Muscle layer of colon (tissue), 2 donors: ENCODE results near the gene CACHD1.

ENCODE experiments used
- H3K27ac ChIP-seq: one replicate; pipeline ENCODE4 v1.7.0; 2013; ENCODE audit warnings: low read depth, mild to moderate bottlenecking, low read length, moderate library complexity
- H3K27me3 ChIP-seq, 2 donors: one replicate each; pipeline ENCODE4 v1.7.0; 2013; ENCODE audit warnings: low read length in 2 of 2, mild to moderate bottlenecking in 2 of 2; ENCODE audit not compliant: insufficient read depth in 2 of 2, control insufficient read depth in 1 of 2
- H3K36me3 ChIP-seq: one replicate; pipeline ENCODE4 v1.7.0; 2013; ENCODE audit warnings: mild to moderate bottlenecking, low read length; ENCODE audit not compliant: insufficient read depth
- H3K4me1 ChIP-seq: one replicate; pipeline ENCODE4 v1.7.0; 2013; ENCODE audit warnings: mild to moderate bottlenecking, low read length; ENCODE audit not compliant: insufficient read depth
- H3K4me3 ChIP-seq, 2 donors: one replicate each; pipeline ENCODE4 v1.7.0; 2013; ENCODE audit warnings: low read length in 2 of 2, low read depth in 1 of 2, mild to moderate bottlenecking in 1 of 2, moderate library complexity in 1 of 2
- H3K9ac ChIP-seq: one replicate; pipeline ENCODE4 v1.7.0; 2013; ENCODE audit warnings: low read length
- H3K9me3 ChIP-seq: one replicate; pipeline ENCODE4 v1.7.0; 2013; ENCODE audit warnings: mild to moderate bottlenecking, low read length
- donor health status: abdominal sarcoma.
- donor health status: Adenocarcinoma of cecum.

Gene CACHD1

GRCh38 chr1:64486193-64486592, 16.3 kb downstream of the CACHD1 start:
- Histone ChIP-seq H3K36me3 (no peaks in the 10 kb centered on the region), H3K27me3 (no peaks in the 10 kb centered on the region), H3K4me1 (no peaks in the 10 kb centered on the region), H3K4me3 (no peak overlapping the region), H3K27ac (no peak overlapping the region), H3K9ac (no peak overlapping the region), H3K9me3 (no peaks in the 10 kb centered on the region)

GRCh38 chr1:64487061-64487460, 17.1 kb downstream of the CACHD1 start:
- no peaks in the 10 kb centered on the region for H3K27me3 ChIP-seq
- no peak overlapping the region for H3K27ac ChIP-seq
- no peak overlapping the region for H3K9ac ChIP-seq
- H3K9me3 ChIP-seq: no peaks in the 10 kb centered on the region
- H3K36me3 ChIP-seq: no peaks in the 10 kb centered on the region
- no peak overlapping the region for H3K4me3 ChIP-seq
- H3K4me1 ChIP-seq: no peaks in the 10 kb centered on the region

DNA sequence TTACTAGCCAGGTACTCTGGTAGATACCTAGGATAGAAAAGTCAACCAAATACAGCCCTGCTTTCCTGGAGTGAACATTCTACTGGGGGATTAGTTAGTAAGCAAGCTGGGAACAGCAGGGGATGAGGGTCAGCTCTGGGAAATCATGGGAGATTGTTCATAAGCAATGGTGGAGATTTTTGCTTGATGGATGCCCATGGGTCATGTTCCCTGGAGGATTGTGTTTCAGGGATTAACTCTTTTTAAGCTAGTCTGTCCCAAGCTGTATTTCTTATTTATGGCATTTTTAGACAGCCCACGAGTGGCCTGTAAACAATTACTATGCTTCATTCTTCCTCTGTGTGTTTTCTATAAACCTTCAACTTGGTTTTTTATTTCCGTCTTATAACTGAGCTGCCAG, 18.9 kb downstream of the CACHD1 start:
- Histone ChIP-seq H3K27me3 (no peaks in the 10 kb centered on the region), H3K36me3 (no peaks in the 10 kb centered on the region), H3K27ac (no peak overlapping the region), H3K4me1 (no peaks in the 10 kb centered on the region), H3K4me3 (no peak overlapping the region), H3K9ac (no peak overlapping the region), H3K9me3 (no peaks in the 10 kb centered on the region)

GRCh38 chr1:64489707-64490106, 19.8 kb downstream of the CACHD1 start:
- H3K4me1 ChIP-seq: no peaks in the 10 kb centered on the region
- no peak overlapping the region for H3K4me3 ChIP-seq
- H3K36me3 ChIP-seq: no peaks in the 10 kb centered on the region
- H3K27ac ChIP-seq: no peak overlapping the region
- no peaks in the 10 kb centered on the region for H3K9me3 ChIP-seq
- H3K27me3 ChIP-seq: peaks cover 0 to 5% of the 10 kb centered on the region in 2 donors
- H3K9ac ChIP-seq: no peak overlapping the region

GRCh38 chr1:64490213-64490818, 20.4 kb downstream of the CACHD1 start:
- Histone ChIP-seq H3K9me3 (no peaks in the 10 kb centered on the region), H3K27me3 (peaks cover 0 to 6% of the 10 kb centered on the region in 2 donors), H3K27ac (no peak overlapping the region), H3K9ac (no peak overlapping the region), H3K4me1 (no peaks in the 10 kb centered on the region), H3K36me3 (no peaks in the 10 kb centered on the region), H3K4me3 (no peak overlapping the region)

DNA sequence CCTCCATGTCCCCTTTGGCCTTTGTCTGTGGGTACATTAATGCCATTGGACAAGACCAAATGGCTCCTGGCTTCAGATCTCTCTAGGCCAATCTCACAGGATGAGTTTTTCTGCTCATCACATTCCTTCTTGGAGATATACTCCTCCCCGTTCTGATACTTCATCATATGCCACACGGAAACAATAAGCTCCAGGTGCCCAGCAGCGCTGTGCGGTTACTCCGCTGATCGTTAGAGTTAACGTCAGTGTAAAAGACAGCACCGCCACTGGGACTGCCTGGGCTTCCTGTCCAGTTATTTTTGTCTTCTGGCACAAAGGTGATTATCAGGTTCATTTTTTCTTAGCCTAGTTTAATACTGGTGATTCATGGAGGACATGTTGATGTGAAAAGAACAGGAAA, 22.5 kb downstream of the CACHD1 start:
- H3K27ac ChIP-seq: no peak overlapping the region
- H3K4me3 ChIP-seq: no peak overlapping the region
- no peaks in the 10 kb centered on the region for H3K36me3 ChIP-seq
- H3K27me3 ChIP-seq: peaks cover 0 to 6% of the 10 kb centered on the region in 2 donors
- no peak overlapping the region for H3K9ac ChIP-seq
- no peaks in the 10 kb centered on the region for H3K9me3 ChIP-seq
- H3K4me1 ChIP-seq: no peaks in the 10 kb centered on the region

DNA sequence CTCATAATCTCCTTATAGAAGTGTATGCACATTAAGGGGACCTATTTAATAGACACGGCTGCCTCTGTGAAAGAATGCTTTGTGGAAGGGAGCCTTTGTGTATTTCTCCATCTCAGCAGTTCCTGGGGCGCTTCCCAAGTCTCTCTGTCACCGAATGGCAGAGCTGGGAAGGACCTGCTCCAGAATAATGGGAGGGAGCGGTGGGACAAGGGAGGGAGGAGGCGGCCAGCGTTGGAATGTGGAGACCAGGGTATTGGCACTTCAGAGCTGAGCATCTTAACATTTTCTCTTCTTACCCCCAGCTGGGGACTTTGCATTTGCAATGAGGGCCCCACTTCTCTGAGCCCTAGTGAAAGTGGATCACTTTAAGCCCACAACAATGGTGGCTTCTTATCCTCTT, 23.9 kb downstream of the CACHD1 start:
- H3K9me3 ChIP-seq: no peaks in the 10 kb centered on the region
- no peaks in the 10 kb centered on the region for H3K4me1 ChIP-seq
- no peak overlapping the region for H3K9ac ChIP-seq
- no peaks in the 10 kb centered on the region for H3K36me3 ChIP-seq
- H3K27me3 ChIP-seq: peaks cover 0 to 6% of the 10 kb centered on the region in 2 donors
- no peak overlapping the region for H3K27ac ChIP-seq
- no peak overlapping the region for H3K4me3 ChIP-seq

DNA sequence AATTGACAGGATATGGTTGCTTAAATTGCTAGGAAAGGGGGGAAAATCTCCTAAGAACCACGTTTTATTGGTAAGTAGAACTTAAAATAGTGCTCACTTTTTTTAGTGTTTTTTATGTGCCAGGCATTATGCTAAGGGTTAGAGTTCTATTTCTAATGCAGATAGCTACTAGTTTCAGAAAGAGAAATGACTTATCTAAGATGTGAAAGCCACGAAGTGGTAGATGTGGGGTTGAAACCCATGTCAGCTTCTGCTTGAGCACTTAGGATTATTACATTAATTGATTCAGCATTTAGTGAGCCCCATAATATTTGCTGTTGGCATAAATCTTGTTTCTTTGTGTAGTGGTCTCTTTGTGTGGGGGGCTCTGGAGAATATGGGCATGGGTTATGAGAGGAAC, 24.7 kb downstream of the CACHD1 start:
- no peak overlapping the region for H3K9ac ChIP-seq
- no peak overlapping the region for H3K27ac ChIP-seq
- no peaks in the 10 kb centered on the region for H3K4me1 ChIP-seq
- H3K4me3 ChIP-seq: no peak overlapping the region
- peaks cover 0 to 6% of the 10 kb centered on the region in 2 donors for H3K27me3 ChIP-seq
- no peaks in the 10 kb centered on the region for H3K36me3 ChIP-seq
- H3K9me3 ChIP-seq: no peaks in the 10 kb centered on the region

DNA sequence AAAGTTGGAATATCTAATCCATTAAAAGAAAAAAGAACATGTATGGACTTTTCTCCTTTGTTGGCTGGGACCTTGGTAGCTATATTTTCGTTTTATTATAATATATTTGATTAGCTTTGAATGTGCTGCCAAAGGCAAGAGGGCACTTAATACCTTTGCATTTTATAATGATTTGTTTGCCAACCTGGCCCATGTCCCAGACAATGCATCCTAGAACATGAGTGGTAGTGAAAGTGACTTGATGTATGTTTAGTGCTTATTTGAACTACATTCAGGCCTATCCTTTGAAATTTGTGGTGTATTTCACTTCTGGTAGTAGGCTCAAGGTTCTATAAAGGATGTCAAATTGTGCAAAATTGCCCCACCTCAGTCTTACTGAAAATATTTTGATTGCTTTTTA, 25.9 kb downstream of the CACHD1 start:
- H3K27me3 ChIP-seq: peaks cover 0 to 6% of the 10 kb centered on the region in 2 donors
- no peak overlapping the region for H3K9ac ChIP-seq
- H3K27ac ChIP-seq: no peak overlapping the region
- no peaks in the 10 kb centered on the region for H3K9me3 ChIP-seq
- no peak overlapping the region for H3K4me3 ChIP-seq
- H3K4me1 ChIP-seq: no peaks in the 10 kb centered on the region
- H3K36me3 ChIP-seq: no peaks in the 10 kb centered on the region

- Histone ChIP-seq H3K9me3 (no peaks in the 10 kb centered on the region), H3K4me1 (no peaks in the 10 kb centered on the region), H3K27ac (no peak overlapping the region), H3K36me3 (no peaks in the 10 kb centered on the region), H3K4me3 (no peak overlapping the region), H3K9ac (no peak overlapping the region), H3K27me3 (peaks cover 0 to 6% of the 10 kb centered on the region in 2 donors)
Observed at GRCh38 chr1:64496606-64497005, 26.7 kb downstream of the CACHD1 start.

DNA sequence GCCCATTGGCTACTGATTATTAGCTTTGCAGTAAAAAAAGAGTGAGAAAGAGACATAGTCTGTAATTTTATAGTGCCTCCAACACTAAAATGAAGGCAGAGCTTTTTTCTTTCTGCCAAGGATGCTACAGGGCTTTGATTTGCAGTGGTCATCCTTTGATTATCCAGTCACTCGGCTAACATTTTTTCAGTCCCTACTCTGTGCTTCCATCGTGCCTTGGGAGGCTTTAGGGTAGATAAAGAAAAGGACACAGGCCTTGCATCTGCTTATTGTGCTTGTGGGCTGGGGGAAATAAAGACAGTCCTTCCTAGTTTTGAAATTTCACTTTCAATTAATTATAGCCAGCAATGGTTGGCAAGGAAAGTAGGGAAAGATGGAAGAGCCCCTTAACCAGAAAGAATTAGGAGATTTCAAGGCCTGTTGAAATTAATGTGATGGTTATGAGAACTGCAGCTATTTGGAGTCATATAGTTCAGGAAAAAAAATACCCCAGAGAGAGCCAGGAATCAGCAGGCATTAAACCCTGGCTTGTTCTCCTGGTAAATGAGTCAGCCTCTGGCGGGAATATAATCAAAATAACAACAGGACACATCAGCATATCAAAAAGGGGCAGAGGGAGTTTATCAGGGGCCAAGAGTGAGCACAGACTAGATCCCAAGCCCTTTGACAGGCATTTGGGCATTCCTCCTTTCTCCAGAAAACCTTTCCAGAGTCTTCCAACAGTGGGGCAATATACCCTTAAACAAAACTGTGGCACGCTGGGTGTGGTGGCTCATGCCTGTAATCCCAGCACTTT, 27.4 kb downstream of the CACHD1 start:
- Histone ChIP-seq H3K9ac (no peak overlapping the region), H3K27me3 (peaks cover 0 to 6% of the 10 kb centered on the region in 2 donors), H3K4me1 (no peaks in the 10 kb centered on the region), H3K27ac (no peak overlapping the region), H3K9me3 (no peaks in the 10 kb centered on the region), H3K4me3 (no peak overlapping the region), H3K36me3 (no peaks in the 10 kb centered on the region)

GRCh38 chr1:64498325-64498724, 28.4 kb downstream of the CACHD1 start:
- H3K4me1 ChIP-seq: no peaks in the 10 kb centered on the region
- no peak overlapping the region for H3K9ac ChIP-seq
- peaks cover 0 to 6% of the 10 kb centered on the region in 2 donors for H3K27me3 ChIP-seq
- no peaks in the 10 kb centered on the region for H3K36me3 ChIP-seq
- no peaks in the 10 kb centered on the region for H3K9me3 ChIP-seq
- H3K4me3 ChIP-seq: no peak overlapping the region
- H3K27ac ChIP-seq: no peak overlapping the region
